ENCODE data around the gene RNH1.

DNA sequence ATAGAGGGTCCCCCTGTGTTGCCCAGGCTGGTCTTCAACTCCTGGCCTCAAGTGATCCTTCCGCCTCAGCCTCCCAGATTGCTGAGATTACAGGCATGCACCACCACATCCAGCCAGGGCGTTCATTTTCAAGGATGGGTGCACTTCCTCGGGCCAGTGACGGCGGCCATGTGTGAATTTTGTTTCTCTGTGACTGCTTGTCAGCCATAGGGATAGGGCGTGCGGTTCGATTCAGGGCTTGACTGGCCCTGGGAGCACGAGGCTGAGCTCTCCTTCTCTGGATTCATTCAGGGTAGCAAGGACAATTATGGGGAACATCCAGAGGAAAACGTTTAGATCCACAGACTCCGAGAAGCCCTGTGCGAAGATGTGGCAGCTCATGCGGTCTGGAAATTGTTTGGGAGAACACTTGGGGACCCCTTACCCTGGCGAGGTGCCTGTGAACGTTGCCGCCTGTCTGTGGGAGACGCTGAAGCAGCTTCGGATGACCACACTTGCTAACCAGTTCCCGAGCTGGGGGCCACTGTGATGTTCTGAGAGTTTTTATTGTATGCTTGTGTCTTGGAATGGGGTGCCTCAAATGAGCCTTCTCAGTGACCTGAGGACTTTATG is 54.0 kb downstream of the RNH1 start:
- TF ChIP-seq, protein P1, sequence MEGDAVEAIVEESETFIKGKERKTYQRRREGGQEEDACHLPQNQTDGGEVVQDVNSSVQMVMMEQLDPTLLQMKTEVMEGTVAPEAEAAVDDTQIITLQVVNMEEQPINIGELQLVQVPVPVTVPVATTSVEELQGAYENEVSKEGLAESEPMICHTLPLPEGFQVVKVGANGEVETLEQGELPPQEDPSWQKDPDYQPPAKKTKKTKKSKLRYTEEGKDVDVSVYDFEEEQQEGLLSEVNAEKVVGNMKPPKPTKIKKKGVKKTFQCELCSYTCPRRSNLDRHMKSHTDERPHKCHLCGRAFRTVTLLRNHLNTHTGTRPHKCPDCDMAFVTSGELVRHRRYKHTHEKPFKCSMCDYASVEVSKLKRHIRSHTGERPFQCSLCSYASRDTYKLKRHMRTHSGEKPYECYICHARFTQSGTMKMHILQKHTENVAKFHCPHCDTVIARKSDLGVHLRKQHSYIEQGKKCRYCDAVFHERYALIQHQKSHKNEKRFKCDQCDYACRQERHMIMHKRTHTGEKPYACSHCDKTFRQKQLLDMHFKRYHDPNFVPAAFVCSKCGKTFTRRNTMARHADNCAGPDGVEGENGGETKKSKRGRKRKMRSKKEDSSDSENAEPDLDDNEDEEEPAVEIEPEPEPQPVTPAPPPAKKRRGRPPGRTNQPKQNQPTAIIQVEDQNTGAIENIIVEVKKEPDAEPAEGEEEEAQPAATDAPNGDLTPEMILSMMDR (IDR thresholded peaks at IDR 0.05): no peak
- no peak for TF ChIP-seq REST (IDR thresholded peaks at IDR 0.05; ENCODE audit: insufficient read depth in 1 of 2, low read depth in 2 of 2, low read length in 1 of 2)

All from Panc1 (cell line).